Upper lobe of left lung (tissue), 4 donors: Measurements from ENCODE around the gene NTSR1.

Experiments
- EP300 ChIP-seq, 4 donors: sonication (generic); formaldehyde crosslinking; IDR thresholded peaks; one replicate each; pipeline ENCODE4 v1.5.1; 2017; ENCODE audit warnings: antibody characterized with exemption in 4 of 4, control low read depth in 2 of 4
- POLR2A ChIP-seq, 4 donors: fragments of 450-650 bp; IDR thresholded peaks; one replicate each; pipeline ENCODE4 v1.5.1; 2016 to 2017; ENCODE audit warnings: antibody characterized with exemption in 4 of 4, mild to moderate bottlenecking in 2 of 4
- TF ChIP-seq, protein P1 (sequence below), 6 experiments: fragments of 450-650 bp in 4 of 6; fragments of 200-600 bp in 2 of 6; sonication (generic) in 2 of 6; IDR thresholded peaks; one replicate each; pipeline ENCODE4 v1.5.1; 2016 to 2019; ENCODE audit warnings: antibody characterized with exemption in 6 of 6

DNA sequence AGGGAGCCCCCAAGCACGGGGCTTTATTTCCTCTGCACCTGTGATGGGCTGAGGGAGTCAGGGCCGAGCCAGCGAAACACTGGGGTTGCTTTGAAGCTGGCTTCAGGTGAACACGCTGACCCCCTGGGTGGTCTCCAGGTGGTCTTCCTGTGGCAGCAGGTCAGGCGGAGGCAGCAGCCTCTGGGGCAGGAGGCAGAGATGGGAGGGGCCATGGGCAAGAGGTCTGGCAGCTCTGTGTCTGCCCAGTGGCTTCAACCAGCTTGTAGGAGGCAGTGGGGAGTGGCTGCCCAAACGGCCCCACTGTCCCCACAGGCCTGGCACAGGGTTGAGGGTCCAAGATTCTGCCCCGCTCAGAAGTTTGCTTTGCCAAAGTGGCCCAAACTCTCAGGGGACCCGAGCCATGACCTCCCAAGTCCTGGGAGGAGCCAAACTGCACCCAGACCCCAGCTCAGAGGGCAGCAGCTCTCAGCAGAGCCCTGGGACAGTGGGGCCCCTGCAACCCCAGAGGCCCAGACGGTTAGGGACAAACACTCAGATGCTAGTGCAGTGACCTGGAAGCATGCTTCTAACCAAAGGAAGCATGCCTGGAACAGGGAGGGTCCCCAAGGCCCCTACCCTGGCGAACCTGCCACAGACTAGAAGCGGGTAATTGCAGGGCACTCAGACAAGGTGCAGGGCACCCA lies 15.3 kb downstream of the NTSR1 start:
- no peak for TF ChIP-seq POLR2A (IDR thresholded peaks at IDR 0.05)
- TF ChIP-seq EP300 (IDR thresholded peaks at IDR 0.05) = no peak
- TF ChIP-seq, protein P1, sequence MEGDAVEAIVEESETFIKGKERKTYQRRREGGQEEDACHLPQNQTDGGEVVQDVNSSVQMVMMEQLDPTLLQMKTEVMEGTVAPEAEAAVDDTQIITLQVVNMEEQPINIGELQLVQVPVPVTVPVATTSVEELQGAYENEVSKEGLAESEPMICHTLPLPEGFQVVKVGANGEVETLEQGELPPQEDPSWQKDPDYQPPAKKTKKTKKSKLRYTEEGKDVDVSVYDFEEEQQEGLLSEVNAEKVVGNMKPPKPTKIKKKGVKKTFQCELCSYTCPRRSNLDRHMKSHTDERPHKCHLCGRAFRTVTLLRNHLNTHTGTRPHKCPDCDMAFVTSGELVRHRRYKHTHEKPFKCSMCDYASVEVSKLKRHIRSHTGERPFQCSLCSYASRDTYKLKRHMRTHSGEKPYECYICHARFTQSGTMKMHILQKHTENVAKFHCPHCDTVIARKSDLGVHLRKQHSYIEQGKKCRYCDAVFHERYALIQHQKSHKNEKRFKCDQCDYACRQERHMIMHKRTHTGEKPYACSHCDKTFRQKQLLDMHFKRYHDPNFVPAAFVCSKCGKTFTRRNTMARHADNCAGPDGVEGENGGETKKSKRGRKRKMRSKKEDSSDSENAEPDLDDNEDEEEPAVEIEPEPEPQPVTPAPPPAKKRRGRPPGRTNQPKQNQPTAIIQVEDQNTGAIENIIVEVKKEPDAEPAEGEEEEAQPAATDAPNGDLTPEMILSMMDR (IDR thresholded peaks at IDR 0.05) = no peak
